HepG2 (cell line): Measurements from ENCODE around the gene NXPH4. TPM values are rescaled to one million over a fixed set of nuclear protein-coding genes. Genes with fewer than 3 reads are reported as not detected.

Experiments
- JUNB ChIP-seq: sonication (generic); formaldehyde crosslinking; IDR thresholded peaks from 2 replicates; pipeline ENCODE4 v1.8.0; 2022; ENCODE audit warnings: missing genetic modification reagents, mild to moderate bottlenecking, borderline replicate concordance
- KAT2B ChIP-seq: fragments of 150-350 bp; IDR thresholded peaks from 2 replicates; pipeline ENCODE4 v1.6.1; 2014; ENCODE audit warnings: low read depth, low read length, borderline replicate concordance
- MLLT10 ChIP-seq: sonication (generic); formaldehyde crosslinking; IDR thresholded peaks from 2 replicates; pipeline ENCODE4 v1.4.0; 2020; ENCODE audit warnings: missing genetic modification reagents
- NRL ChIP-seq: sonication (generic); formaldehyde crosslinking; IDR thresholded peaks from 2 replicates; pipeline ENCODE4 v1.5.0; 2020; ENCODE audit warnings: missing genetic modification reagents, mild to moderate bottlenecking, moderate library complexity, borderline replicate concordance
- PHF20 ChIP-seq: sonication (generic); formaldehyde crosslinking; IDR thresholded peaks from 2 replicates; pipeline ENCODE4 v1.5.0; 2020; ENCODE audit warnings: mild to moderate bottlenecking, missing genetic modification reagents
- PRMT3 ChIP-seq: sonication (generic); formaldehyde crosslinking; IDR thresholded peaks from 2 replicates; pipeline ENCODE4 v1.8.1; 2022; ENCODE audit warnings: low read depth, mild to moderate bottlenecking, moderate library complexity, missing genetic modification reagents, borderline replicate concordance
- RFX5 ChIP-seq: IDR thresholded peaks from 2 replicates; pipeline ENCODE4 v1.6.1; 2011; ENCODE audit warnings: low read depth, low read length, improper control_type of control experiment
- SKI ChIP-seq: fragments of 450-650 bp; IDR thresholded peaks from one replicate; pipeline ENCODE4 v1.6.1; 2018; ENCODE audit warnings: mild to moderate bottlenecking; ENCODE audit not compliant: partially characterized antibody
- SPEN ChIP-seq: sonication (generic); formaldehyde crosslinking; IDR thresholded peaks from 2 replicates; pipeline ENCODE4 v1.5.1; 2020; ENCODE audit warnings: low read depth, mild to moderate bottlenecking, missing genetic modification reagents
- TAF15 ChIP-seq: fragments of 200-400 bp; formaldehyde crosslinking; IDR thresholded peaks from one replicate; pipeline ENCODE4 v1.6.1; 2018; ENCODE audit warnings: mild to moderate bottlenecking, low read depth, low read length; ENCODE audit not compliant: poor library complexity, severe bottlenecking
- ZKSCAN5 ChIP-seq: sonication (generic); formaldehyde crosslinking; IDR thresholded peaks from 2 replicates; pipeline ENCODE4 v1.5.1; 2020; ENCODE audit warnings: mild to moderate bottlenecking, missing genetic modification reagents
- ZNF10 ChIP-seq: sonication (generic); formaldehyde crosslinking; IDR thresholded peaks from 2 replicates; pipeline ENCODE4 v1.4.0; 2020; ENCODE audit warnings: mild to moderate bottlenecking, low read depth, missing genetic modification reagents, borderline replicate concordance
- ZNF224 ChIP-seq: sonication (generic); formaldehyde crosslinking; IDR thresholded peaks from 2 replicates; pipeline ENCODE4 v1.5.0; 2020; ENCODE audit warnings: mild to moderate bottlenecking, missing genetic modification reagents
- ZNF235 ChIP-seq: sonication (generic); formaldehyde crosslinking; IDR thresholded peaks from 2 replicates; pipeline ENCODE4 v1.8.1; 2023; ENCODE audit warnings: mild to moderate bottlenecking, missing genetic modification reagents, borderline replicate concordance
- ZNF260 ChIP-seq: sonication (generic); formaldehyde crosslinking; IDR thresholded peaks from 2 replicates; pipeline ENCODE4 v1.4.0; 2020; ENCODE audit warnings: missing genetic modification reagents, low read depth, mild to moderate bottlenecking, borderline replicate concordance
- ZNF326 ChIP-seq: sonication (generic); formaldehyde crosslinking; IDR thresholded peaks from 2 replicates; pipeline ENCODE4 v1.4.0; 2020; ENCODE audit warnings: missing genetic modification reagents, borderline replicate concordance
- ZNF432 ChIP-seq: sonication (generic); formaldehyde crosslinking; IDR thresholded peaks from 2 replicates; pipeline ENCODE4 v1.5.0; 2020; ENCODE audit warnings: missing genetic modification reagents, mild to moderate bottlenecking, borderline replicate concordance
- ZNF446 ChIP-seq: sonication (generic); formaldehyde crosslinking; IDR thresholded peaks from 2 replicates; pipeline ENCODE4 v1.5.0; 2020; ENCODE audit warnings: mild to moderate bottlenecking, missing genetic modification reagents
- ZNF501 ChIP-seq: sonication (generic); formaldehyde crosslinking; IDR thresholded peaks from 2 replicates; pipeline ENCODE4 v1.5.1; 2020; ENCODE audit warnings: mild to moderate bottlenecking, moderate library complexity, missing genetic modification reagents
- ZNF816 ChIP-seq: sonication (generic); formaldehyde crosslinking; IDR thresholded peaks from 2 replicates; pipeline ENCODE4 v1.8.0; 2022; ENCODE audit warnings: missing genetic modification reagents, mild to moderate bottlenecking, borderline replicate concordance
- ZSCAN22 ChIP-seq: sonication (generic); formaldehyde crosslinking; IDR thresholded peaks from 2 replicates; pipeline ENCODE4 v1.4.0; 2020; ENCODE audit warnings: mild to moderate bottlenecking, missing genetic modification reagents
- polyA plus RNA-seq, 8 experiments: library from polyadenylated mRNA; depleted of rRNA in 3 of 8; stranded (reverse) in 7 of 8; unstranded in 1 of 8; fragments of >200 nt; fragmentation: Illumina TruSeq in 4 of 8; extraction: Trizol in 4 of 8; gene quantifications; 2 replicates each; pipeline versions ENCODE4 v1.2.1 to v1.2.3, GENCODE V29; 2011 to 2016; ENCODE audit warnings: low read depth in 4 of 8, missing spikeins in 1 of 8, mixed read lengths in 1 of 8; ENCODE audit not compliant: insufficient read depth in 1 of 8
- total RNA-seq, 5 experiments: library from RNA; depleted of rRNA; stranded (reverse); fragments of >200 nt; fragmentation: Illumina TruSeq; extraction: Trizol; gene quantifications; 2 replicates each; pipeline ENCODE4 v1.2.3, GENCODE V29; 2016; ENCODE audit warnings: low read depth in 1 of 5
- TF ChIP-seq, protein P1 (sequence below): sonication (generic); formaldehyde crosslinking; IDR thresholded peaks from 2 replicates; pipeline ENCODE4; 2020; ENCODE audit warnings: missing genetic modification reagents, mild to moderate bottlenecking, borderline replicate concordance
- TF ChIP-seq, protein P2 (sequence below): sonication (generic); formaldehyde crosslinking; IDR thresholded peaks from 2 replicates; pipeline ENCODE4 v1.4.0; 2020; ENCODE audit warnings: missing genetic modification reagents
- TF ChIP-seq, protein P3 (sequence below): sonication (generic); formaldehyde crosslinking; IDR thresholded peaks from 2 replicates; pipeline ENCODE4 v1.9.0; 2021; ENCODE audit warnings: missing genetic modification reagents, mild to moderate bottlenecking, borderline replicate concordance

Gene NXPH4
- total and polyA plus RNA-seq, 2 of the 13 experiments (the other 11 are each of a cell fraction or from before 2014, with no cell fraction given): 0.13 TPM; not detected in 1

DNA sequence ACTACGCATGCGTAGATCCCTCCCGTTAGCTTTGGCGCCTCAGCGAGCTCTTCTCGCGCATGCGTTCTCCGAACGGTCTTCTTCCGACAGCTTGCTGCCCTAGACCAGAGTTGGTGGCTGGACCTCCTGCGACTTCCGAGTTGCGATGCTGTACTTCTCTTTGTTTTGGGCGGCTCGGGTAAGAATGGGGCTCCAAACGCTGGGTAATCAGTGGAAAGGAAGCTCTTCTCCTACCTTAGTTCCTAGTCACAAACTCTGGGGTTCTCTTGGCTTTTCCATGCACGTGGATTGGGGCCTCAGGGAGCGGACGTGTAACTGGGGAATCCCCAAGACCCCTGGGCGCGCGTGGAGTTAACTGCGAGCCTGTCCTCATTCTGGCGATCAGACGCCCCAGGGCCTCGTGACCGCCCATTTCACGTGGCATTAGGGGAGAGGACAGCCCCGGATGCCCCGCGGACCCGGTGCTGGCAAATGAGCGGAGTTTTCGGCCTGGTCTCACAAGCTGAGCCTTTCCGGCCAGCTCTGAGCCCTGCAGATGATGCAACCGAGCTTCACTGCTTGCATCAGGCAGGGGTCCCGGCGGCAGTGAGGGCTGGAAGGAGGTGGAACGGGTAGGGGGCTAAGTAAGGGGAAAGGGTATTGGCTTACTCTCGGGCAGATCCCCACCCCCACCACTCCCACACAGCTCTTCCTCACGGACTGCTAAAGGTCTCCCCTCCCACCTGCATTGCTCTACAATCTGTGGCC lies 13.2 kb downstream of the NXPH4 start, which contains the start of gene SHMT2 (continued):
- TF ChIP-seq PRMT3 (CRISPR knock-in tag) (no peak), ZKSCAN5 (no peak), KAT2B (no peak), ZNF224 (no peak), TAF15 (no peak), SPEN (peak; percentile 66), ZNF10 (CRISPR knock-in tag) (no peak), PHF20 (peak; percentile 51; the same call in 1 of the 2 replicates), ZNF501 (CRISPR knock-in tag) (no peak; the same call in 1 of the 2 replicates), ZNF816 (CRISPR knock-in tag) (peak; percentile 20; the same call in 1 of the 2 replicates), ZNF432 (CRISPR knock-in tag) (no peak), ZNF235 (CRISPR knock-in tag) (no peak), ZSCAN22 (CRISPR knock-in tag) (no peak), ZNF260 (no peak), NRL (CRISPR knock-in tag) (0 out of 2 replicates have a peak, but pooled peaks have one; percentile 24), SKI (no peak), ZNF326 (CRISPR knock-in tag) (no peak), MLLT10 (CRISPR knock-in tag) (no peak), ZNF446 (CRISPR knock-in tag) (no peak), JUNB (CRISPR knock-in tag) (no peak), RFX5 (no peak)
- TF ChIP-seq, protein P1, sequence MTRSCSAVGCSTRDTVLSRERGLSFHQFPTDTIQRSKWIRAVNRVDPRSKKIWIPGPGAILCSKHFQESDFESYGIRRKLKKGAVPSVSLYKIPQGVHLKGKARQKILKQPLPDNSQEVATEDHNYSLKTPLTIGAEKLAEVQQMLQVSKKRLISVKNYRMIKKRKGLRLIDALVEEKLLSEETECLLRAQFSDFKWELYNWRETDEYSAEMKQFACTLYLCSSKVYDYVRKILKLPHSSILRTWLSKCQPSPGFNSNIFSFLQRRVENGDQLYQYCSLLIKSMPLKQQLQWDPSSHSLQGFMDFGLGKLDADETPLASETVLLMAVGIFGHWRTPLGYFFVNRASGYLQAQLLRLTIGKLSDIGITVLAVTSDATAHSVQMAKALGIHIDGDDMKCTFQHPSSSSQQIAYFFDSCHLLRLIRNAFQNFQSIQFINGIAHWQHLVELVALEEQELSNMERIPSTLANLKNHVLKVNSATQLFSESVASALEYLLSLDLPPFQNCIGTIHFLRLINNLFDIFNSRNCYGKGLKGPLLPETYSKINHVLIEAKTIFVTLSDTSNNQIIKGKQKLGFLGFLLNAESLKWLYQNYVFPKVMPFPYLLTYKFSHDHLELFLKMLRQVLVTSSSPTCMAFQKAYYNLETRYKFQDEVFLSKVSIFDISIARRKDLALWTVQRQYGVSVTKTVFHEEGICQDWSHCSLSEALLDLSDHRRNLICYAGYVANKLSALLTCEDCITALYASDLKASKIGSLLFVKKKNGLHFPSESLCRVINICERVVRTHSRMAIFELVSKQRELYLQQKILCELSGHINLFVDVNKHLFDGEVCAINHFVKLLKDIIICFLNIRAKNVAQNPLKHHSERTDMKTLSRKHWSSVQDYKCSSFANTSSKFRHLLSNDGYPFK (CRISPR knock-in tag): peak; percentile 74; the same call in 1 of the 2 replicates
- TF ChIP-seq, protein P2, sequence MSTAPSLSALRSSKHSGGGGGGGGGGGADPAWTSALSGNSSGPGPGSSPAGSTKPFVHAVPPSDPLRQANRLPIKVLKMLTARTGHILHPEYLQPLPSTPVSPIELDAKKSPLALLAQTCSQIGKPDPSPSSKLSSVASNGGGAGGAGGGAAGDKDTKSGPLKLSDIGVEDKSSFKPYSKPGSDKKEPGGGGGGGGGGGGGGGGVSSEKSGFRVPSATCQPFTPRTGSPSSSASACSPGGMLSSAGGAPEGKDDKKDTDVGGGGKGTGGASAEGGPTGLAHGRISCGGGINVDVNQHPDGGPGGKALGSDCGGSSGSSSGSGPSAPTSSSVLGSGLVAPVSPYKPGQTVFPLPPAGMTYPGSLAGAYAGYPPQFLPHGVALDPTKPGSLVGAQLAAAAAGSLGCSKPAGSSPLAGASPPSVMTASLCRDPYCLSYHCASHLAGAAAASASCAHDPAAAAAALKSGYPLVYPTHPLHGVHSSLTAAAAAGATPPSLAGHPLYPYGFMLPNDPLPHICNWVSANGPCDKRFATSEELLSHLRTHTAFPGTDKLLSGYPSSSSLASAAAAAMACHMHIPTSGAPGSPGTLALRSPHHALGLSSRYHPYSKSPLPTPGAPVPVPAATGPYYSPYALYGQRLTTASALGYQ (CRISPR knock-in tag): 0 out of 2 replicates have a peak, but pooled peaks have one; percentile 37
- TF ChIP-seq, protein P3, sequence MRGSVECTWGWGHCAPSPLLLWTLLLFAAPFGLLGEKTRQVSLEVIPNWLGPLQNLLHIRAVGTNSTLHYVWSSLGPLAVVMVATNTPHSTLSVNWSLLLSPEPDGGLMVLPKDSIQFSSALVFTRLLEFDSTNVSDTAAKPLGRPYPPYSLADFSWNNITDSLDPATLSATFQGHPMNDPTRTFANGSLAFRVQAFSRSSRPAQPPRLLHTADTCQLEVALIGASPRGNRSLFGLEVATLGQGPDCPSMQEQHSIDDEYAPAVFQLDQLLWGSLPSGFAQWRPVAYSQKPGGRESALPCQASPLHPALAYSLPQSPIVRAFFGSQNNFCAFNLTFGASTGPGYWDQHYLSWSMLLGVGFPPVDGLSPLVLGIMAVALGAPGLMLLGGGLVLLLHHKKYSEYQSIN (CRISPR knock-in tag): no peak
